SK-N-SH treated with all-trans-retinoic acid at 6 μM for 48 hours (cell line): ENCODE data around the gene IRF1.

Source experiments
- ARNTL ChIP-seq: fragments of 450-650 bp; formaldehyde crosslinking; IDR thresholded peaks from 2 replicates; pipeline ENCODE4 v1.5.0; 2020; ENCODE audit warnings: low read depth, mild to moderate bottlenecking, moderate library complexity, borderline replicate concordance
- BACH2 ChIP-seq: fragments of 250-450 bp; sonication (Bioruptor Pico); IDR thresholded peaks from 2 replicates; pipeline ENCODE4 v1.9.0; 2021; ENCODE audit warnings: mild to moderate bottlenecking, borderline replicate concordance
- ISL1 ChIP-seq: fragments of 250-450 bp; sonication (Bioruptor Pico); IDR thresholded peaks from 2 replicates; pipeline ENCODE4 v2.1.2; 2022; ENCODE audit warnings: mild to moderate bottlenecking, moderate library complexity
- RARB ChIP-seq: fragments of 250-450 bp; sonication (Bioruptor Pico); IDR thresholded peaks from 2 replicates; pipeline ENCODE4 v1.8.0; 2021; ENCODE audit warnings: mild to moderate bottlenecking, moderate library complexity
- TF ChIP-seq, protein P1 (sequence below): fragments of 250-450 bp; sonication (Bioruptor Pico); IDR thresholded peaks from 2 replicates; pipeline ENCODE4 v1.5.1; 2020; ENCODE audit warnings: low read depth, mild to moderate bottlenecking, moderate library complexity
- TF ChIP-seq, protein P2 (sequence below): fragments of 250-450 bp; sonication (Bioruptor Pico); IDR thresholded peaks from 2 replicates; pipeline ENCODE4 v1.8.0; 2020; ENCODE audit warnings: mild to moderate bottlenecking, moderate library complexity, borderline replicate concordance

DNA sequence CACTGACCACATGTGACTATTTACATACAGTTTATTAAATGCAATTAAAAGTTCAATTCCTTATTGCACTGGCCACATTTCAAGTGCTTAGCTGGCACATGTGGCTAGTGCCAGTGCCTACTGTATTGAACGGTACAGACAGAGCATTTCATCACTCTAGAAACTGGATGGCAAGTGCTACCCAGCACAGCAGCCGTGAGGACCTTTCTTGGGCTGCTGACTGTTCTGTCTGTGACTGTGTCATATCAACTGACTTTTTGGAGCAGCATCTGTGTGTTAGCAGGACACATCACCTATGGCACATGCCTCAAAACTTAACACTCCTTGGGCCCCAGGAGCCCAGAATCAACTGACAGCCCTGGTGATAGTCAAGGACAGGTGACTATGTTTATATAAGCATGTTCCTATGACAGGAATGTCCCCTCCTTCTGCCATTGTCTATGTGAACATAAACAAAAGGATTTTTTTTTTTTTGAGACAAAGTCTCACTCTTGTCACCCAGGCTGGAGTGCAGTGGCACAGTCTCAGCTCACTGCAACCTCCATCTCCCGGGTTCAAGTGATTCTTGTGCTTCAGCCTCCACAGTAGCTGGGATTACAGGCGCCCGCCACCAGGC is 8.9 kb downstream of the IRF1 start:
- TF ChIP-seq, protein P1, sequence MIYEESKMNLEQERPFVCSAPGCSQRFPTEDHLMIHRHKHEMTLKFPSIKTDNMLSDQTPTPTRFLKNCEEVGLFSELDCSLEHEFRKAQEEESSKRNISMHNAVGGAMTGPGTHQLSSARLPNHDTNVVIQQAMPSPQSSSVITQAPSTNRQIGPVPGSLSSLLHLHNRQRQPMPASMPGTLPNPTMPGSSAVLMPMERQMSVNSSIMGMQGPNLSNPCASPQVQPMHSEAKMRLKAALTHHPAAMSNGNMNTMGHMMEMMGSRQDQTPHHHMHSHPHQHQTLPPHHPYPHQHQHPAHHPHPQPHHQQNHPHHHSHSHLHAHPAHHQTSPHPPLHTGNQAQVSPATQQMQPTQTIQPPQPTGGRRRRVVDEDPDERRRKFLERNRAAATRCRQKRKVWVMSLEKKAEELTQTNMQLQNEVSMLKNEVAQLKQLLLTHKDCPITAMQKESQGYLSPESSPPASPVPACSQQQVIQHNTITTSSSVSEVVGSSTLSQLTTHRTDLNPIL = no peak
- TF ChIP-seq ARNTL (CRISPR knock-in tag) (no peak), BACH2 (CRISPR knock-in tag) (no peak), RARB (CRISPR knock-in tag) (no peak; the same call in 1 of the 2 replicates), ISL1 (CRISPR knock-in tag) (no peak)
- TF ChIP-seq, protein P2, sequence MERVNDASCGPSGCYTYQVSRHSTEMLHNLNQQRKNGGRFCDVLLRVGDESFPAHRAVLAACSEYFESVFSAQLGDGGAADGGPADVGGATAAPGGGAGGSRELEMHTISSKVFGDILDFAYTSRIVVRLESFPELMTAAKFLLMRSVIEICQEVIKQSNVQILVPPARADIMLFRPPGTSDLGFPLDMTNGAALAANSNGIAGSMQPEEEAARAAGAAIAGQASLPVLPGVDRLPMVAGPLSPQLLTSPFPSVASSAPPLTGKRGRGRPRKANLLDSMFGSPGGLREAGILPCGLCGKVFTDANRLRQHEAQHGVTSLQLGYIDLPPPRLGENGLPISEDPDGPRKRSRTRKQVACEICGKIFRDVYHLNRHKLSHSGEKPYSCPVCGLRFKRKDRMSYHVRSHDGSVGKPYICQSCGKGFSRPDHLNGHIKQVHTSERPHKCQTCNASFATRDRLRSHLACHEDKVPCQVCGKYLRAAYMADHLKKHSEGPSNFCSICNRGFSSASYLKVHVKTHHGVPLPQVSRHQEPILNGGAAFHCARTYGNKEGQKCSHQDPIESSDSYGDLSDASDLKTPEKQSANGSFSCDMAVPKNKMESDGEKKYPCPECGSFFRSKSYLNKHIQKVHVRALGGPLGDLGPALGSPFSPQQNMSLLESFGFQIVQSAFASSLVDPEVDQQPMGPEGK (CRISPR knock-in tag) = no peak
